ENCODE data around the gene CELSR2. TPM values are rescaled to one million over a fixed set of nuclear protein-coding genes. Genes with fewer than 3 reads are reported as not detected.
A peak's percentile ranks its signal among the peaks of the same experiment; 100 is the strongest.

Gene CELSR2
- total and polyA plus RNA-seq, 8 donors: 0.76 to 18.7 (median 6.2) TPM

DNA sequence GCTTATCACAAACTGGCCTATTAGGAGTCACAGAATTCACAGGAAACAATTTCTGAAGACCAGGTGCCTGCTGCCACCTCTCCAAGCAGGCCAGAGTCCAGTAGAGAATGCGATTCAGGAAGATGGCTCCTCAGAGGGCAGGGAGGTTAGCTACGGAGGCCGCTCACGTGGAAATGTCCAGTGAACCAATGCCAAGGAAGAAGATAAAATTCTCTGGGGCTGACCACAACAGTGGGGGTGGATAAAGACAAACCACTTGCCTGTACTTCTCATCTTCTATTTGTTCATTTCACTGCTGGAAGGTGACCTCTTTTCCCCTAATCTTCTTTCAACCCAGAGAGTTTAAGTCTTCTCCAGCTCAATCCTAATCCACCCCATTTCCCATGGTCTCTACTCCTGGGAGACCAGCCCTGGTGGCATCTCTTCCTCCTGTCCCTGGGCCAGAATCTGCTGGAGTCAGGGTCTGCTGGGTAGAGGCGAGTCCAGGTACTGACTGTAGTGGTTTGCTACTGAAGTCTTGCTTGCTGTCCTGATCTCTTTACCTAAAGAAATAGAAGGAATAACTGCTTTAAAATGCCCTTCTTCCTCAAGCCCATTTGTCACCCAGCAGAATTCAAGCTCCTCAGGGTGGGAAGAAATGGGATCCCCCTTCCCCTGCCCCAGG lies 30.4 kb downstream of the CELSR2 start:
- Histone ChIP-seq H3K27me3 (no peaks in the 10 kb centered on the region), H3K4me3 (no peak overlapping the region), H3K36me3 (peaks cover 0 to 6% (median 0%) of the 10 kb centered on the region in 4 donors), H3K4me1 (peaks cover 32 to 61% (median 39%) of the 10 kb centered on the region in 4 donors), H3K9me3 (no peaks in the 10 kb centered on the region), H3K27ac (no peak overlapping the region)
- TF ChIP-seq POLR2AphosphoS5 (IDR thresholded peaks at IDR 0.05) (no peak), EP300 (IDR thresholded peaks at IDR 0.05) (no peak), POLR2A (IDR thresholded peaks at IDR 0.05) (no peak)
- TF ChIP-seq, protein P1, sequence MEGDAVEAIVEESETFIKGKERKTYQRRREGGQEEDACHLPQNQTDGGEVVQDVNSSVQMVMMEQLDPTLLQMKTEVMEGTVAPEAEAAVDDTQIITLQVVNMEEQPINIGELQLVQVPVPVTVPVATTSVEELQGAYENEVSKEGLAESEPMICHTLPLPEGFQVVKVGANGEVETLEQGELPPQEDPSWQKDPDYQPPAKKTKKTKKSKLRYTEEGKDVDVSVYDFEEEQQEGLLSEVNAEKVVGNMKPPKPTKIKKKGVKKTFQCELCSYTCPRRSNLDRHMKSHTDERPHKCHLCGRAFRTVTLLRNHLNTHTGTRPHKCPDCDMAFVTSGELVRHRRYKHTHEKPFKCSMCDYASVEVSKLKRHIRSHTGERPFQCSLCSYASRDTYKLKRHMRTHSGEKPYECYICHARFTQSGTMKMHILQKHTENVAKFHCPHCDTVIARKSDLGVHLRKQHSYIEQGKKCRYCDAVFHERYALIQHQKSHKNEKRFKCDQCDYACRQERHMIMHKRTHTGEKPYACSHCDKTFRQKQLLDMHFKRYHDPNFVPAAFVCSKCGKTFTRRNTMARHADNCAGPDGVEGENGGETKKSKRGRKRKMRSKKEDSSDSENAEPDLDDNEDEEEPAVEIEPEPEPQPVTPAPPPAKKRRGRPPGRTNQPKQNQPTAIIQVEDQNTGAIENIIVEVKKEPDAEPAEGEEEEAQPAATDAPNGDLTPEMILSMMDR (IDR thresholded peaks at IDR 0.05): no peak
- no peak for DNase-seq
- 85 to 94% (median 92%) methylated on average over 5 of the region's 5 CpGs for WGBS, 5 donors
- intact Hi-C loops (cut with DNase I; ENCODE audit: low total_unique reads): loop anchor here (5.0 kb wide), 1 partner anchor 118 kb away; the partner anchor contains the start of gene SORT1

DNA sequence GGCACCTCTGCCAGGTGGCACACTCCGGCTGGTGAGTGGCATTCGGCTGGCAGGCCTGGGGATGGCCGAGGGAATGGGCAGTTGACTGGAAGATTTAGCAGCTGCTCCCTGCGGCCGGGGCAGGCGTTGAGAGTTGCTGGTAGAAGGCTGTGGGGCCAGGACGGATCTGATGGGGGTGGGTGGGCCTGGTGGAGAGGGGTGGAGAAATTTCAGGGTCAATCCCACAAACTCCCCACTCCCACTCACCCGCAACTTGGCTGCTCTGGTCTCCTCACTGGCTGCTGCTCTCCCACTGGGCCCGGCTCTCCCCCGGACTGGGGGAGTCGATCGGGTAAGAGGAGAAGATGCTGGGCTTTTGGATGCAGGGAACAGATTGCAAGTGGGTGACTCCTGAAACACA lies 31.5 kb downstream of the CELSR2 start:
- Histone ChIP-seq H3K4me3 (no peak overlapping the region), H3K27me3 (no peaks in the 10 kb centered on the region), H3K9me3 (no peaks in the 10 kb centered on the region), H3K4me1 (peaks cover 23 to 49% (median 32%) of the 10 kb centered on the region in 4 donors), H3K27ac (no peak overlapping the region), H3K36me3 (peaks cover 0 to 6% (median 0%) of the 10 kb centered on the region in 4 donors)
- DNase-seq: no peak
- intact Hi-C loops (cut with DNase I; ENCODE audit: low total_unique reads): no loop called here
- 92 to 97% (median 96%) methylated on average over 12 of the region's 12 CpGs for WGBS, 5 donors
- TF ChIP-seq POLR2AphosphoS5 (IDR thresholded peaks at IDR 0.05) (no peak), POLR2A (IDR thresholded peaks at IDR 0.05) (no peak), EP300 (IDR thresholded peaks at IDR 0.05) (no peak)
- TF ChIP-seq, protein P1 (IDR thresholded peaks at IDR 0.05): no peak

GRCh38 chr1:109281680-109282496 lies 32.5 kb downstream of the CELSR2 start:
- Histone ChIP-seq H3K27me3 (no peaks in the 10 kb centered on the region), H3K4me3 (peak overlapping the region; percentile 56 to 68 (median 63)), H3K9me3 (no peaks in the 10 kb centered on the region), H3K36me3 (peaks cover 0 to 6% (median 0%) of the 10 kb centered on the region in 4 donors), H3K27ac (peak overlapping the region in 4 of 5 donors; percentile 87 to 92 (median 90)), H3K4me1 (peaks cover 23 to 39% (median 31%) of the 10 kb centered on the region in 4 donors)
- intact Hi-C loops (cut with DNase I; ENCODE audit: low total_unique reads): no loop called here
- 60 to 72% (median 68%) methylated on average over 15 to 28 of the region's 28 CpGs for WGBS, 5 donors
- TF ChIP-seq EP300 (IDR thresholded peaks at IDR 0.05) (no peak), POLR2AphosphoS5 (IDR thresholded peaks at IDR 0.05) (no peak), POLR2A (IDR thresholded peaks at IDR 0.05) (no peak)
- TF ChIP-seq, protein P1 (IDR thresholded peaks at IDR 0.05): no peak
- no peak for DNase-seq

DNA sequence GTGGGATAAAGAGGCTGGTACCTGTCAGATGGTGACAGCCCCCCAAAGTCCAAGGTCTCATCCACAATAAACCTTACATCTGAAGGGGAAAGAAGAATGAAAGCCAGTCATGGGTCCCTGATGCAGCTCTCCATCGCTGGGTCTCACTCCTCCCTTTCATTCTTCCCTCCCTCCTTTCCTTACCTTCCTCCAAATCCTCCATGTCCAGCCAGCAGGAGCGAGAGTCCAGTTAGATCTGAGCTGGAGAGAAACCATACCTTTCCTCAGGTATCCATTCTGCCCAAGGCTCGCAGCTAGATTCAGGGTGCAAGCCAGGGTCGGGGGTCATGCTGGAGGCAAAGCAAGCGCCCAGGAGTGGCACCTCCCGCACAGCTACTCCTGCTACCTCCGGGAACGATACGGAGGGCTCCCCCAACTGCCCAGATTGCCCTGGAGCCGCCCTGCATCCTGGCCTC lies 33.2 kb downstream of the CELSR2 start:
- no peaks in the 10 kb centered on the region for H3K27me3 ChIP-seq
- peak overlapping the region; percentile 28 to 92 (median 90) for H3K27ac ChIP-seq
- no peak for DNase-seq
- H3K36me3 ChIP-seq: peaks cover 0 to 6% (median 0%) of the 10 kb centered on the region in 4 donors
- H3K4me3 ChIP-seq: peak overlapping the region; percentile 56 to 68 (median 63)
- 6 to 15% (median 9%) methylated on average over 8 to 10 of the region's 10 CpGs for WGBS, 5 donors
- no peak for TF ChIP-seq POLR2A (IDR thresholded peaks at IDR 0.05)
- no peak for TF ChIP-seq EP300 (IDR thresholded peaks at IDR 0.05)
- TF ChIP-seq, protein P1 (IDR thresholded peaks at IDR 0.05): no peak
- no peak for TF ChIP-seq POLR2AphosphoS5 (IDR thresholded peaks at IDR 0.05)
- intact Hi-C loops (cut with DNase I; ENCODE audit: low total_unique reads): no loop called here
- peaks cover 17 to 33% (median 24%) of the 10 kb centered on the region in 4 donors for H3K4me1 ChIP-seq
- no peaks in the 10 kb centered on the region for H3K9me3 ChIP-seq

All from stomach (tissue), 9 donors.